GM12878 (cell line): ENCODE data around the gene TOM1L1. TPM values are rescaled to one million over a fixed set of nuclear protein-coding genes. Genes with fewer than 3 reads are reported as not detected.

Experiments
- ATAC-seq: fragments of 200-7000 bp; cut with Tn5 transposase; 3 replicates; pipeline ENCODE4 v1.9.1; 2020; ENCODE audit warnings: mild to moderate bottlenecking, moderate library complexity
- BruUV-seq: library from RNA; stranded (reverse); fragments of 400-500 nt; replicated peaks from 2 replicates; lab custom pipeline; 2021; lab: Mats Ljungman, UMichigan
- CTCF ChIA-PET: fragments of 300-600 bp; sonication (Branson Sonifier 250); formaldehyde crosslinking; extraction: SDS; loops from one replicate; lab custom pipeline; 2021; ENCODE audit warnings: inconsistent platforms; lab: Yijun Ruan, JAX
- POLR2A ChIA-PET: fragments of 350-600 bp; formaldehyde crosslinking; extraction: SDS; loops from one replicate; lab custom pipeline; 2021; ENCODE audit warnings: inconsistent platforms; lab: Charles Lee
- RAD21 ChIA-PET: fragments of 300-600 bp; sonication (Branson Sonifier 250); formaldehyde crosslinking; loops from one replicate; lab custom pipeline; 2023; ENCODE audit warnings: antibody characterized with exemption; ENCODE audit not compliant: unreplicated experiment; lab: Charles Lee
- SMC1A ChIA-PET: fragments of 300-600 bp; sonication (Branson Sonifier 250); formaldehyde crosslinking; loops from one replicate; lab custom pipeline; 2023; ENCODE audit not compliant: unreplicated experiment, uncharacterized antibody; lab: Charles Lee
- DNase-seq: peaks from one replicate; pipeline ENCODE4 v3.0.0-alpha.2; 2011; ENCODE audit warnings: low read depth, low spot score
- FAIRE-seq: peaks from 3 replicates; lab custom pipeline; 2011; peaks lifted over from hg19 to GRCh38; lab: Jason Lieb, UNC
- H2AFZ ChIP-seq: 2 replicates; pipeline ENCODE4 v1.6.0; 2011; ENCODE audit warnings: low read depth, low read length, control low read depth; ENCODE audit not compliant: control insufficient read depth
- H3K27ac ChIP-seq: 2 replicates; pipeline ENCODE4 v1.5.1; 2011; ENCODE audit warnings: control low read depth; ENCODE audit not compliant: control insufficient read depth, insufficient read depth
- H3K27me3 ChIP-seq, 2 experiments: replicated peaks in 1 of 2; 2 replicates each; pipeline versions ENCODE4 v1.6.0 to v1.6.1; 2011; ENCODE audit warnings: low read length in 1 of 2; ENCODE audit not compliant: control insufficient read depth in 2 of 2, insufficient read depth in 2 of 2
- H3K36me3 ChIP-seq, 2 experiments: 2 replicates each; pipeline ENCODE4 v1.5.1; 2011; ENCODE audit warnings: low read length in 1 of 2; ENCODE audit not compliant: control insufficient read depth in 2 of 2, insufficient read depth in 2 of 2
- H3K4me1 ChIP-seq: 2 replicates; pipeline ENCODE4 v1.6.1; 2011; ENCODE audit warnings: mild to moderate bottlenecking, low read length, moderate library complexity, mixed read lengths; ENCODE audit not compliant: control insufficient read depth, insufficient read depth
- H3K4me2 ChIP-seq: 2 replicates; pipeline ENCODE4 v1.6.0; 2011; ENCODE audit warnings: control low read depth; ENCODE audit not compliant: control insufficient read depth, insufficient read depth
- H3K4me3 ChIP-seq: fragments of 200-600 bp; sonication (generic); 2 replicates; pipeline ENCODE4 v1.5.1; 2016
- H3K79me2 ChIP-seq: 2 replicates; pipeline ENCODE4 v1.6.0; 2011; ENCODE audit warnings: low read length; ENCODE audit not compliant: control insufficient read depth, insufficient read depth
- H3K9ac ChIP-seq: 2 replicates; pipeline ENCODE4 v1.8.0; 2011; ENCODE audit warnings: low read length, control low read depth, mixed read lengths; ENCODE audit not compliant: control insufficient read depth, insufficient read depth
- H3K9me3 ChIP-seq: replicated peaks from 3 replicates; pipeline ENCODE4 v1.5.1; 2011; ENCODE audit warnings: mild to moderate bottlenecking, low read length; ENCODE audit not compliant: control insufficient read depth, insufficient read depth
- H4K20me1 ChIP-seq: 2 replicates; pipeline ENCODE4 v1.6.0; 2011; ENCODE audit not compliant: control insufficient read depth, insufficient read depth
- CREB1 ChIP-seq: IDR thresholded peaks from 2 replicates; pipeline ENCODE4 v1.6.1; 2012; ENCODE audit warnings: low read depth, mild to moderate bottlenecking, inconsistent platforms
- ELK1 ChIP-seq: IDR thresholded peaks from 2 replicates; pipeline ENCODE4 v1.6.1; 2012; ENCODE audit warnings: low read depth, low read length, improper control_type of control experiment
- HCFC1 ChIP-seq: fragments of 150-350 bp; IDR thresholded peaks from 2 replicates; pipeline ENCODE4 v1.6.1; 2014; ENCODE audit warnings: low read length
- IKZF2 ChIP-seq, 2 experiments: fragments of 450-650 bp; IDR thresholded peaks; 2 replicates each; pipeline ENCODE4 v1.6.1; 2017; ENCODE audit warnings: mild to moderate bottlenecking in 2 of 2, moderate library complexity in 2 of 2
- NKRF ChIP-seq: fragments of 450-650 bp; conservative IDR thresholded peaks from 2 replicates; pipeline ENCODE4 v1.6.1; 2017; ENCODE audit warnings: mild to moderate bottlenecking, moderate library complexity
- RBBP5 ChIP-seq: fragments of 200-600 bp; sonication (generic); conservative IDR thresholded peaks from 2 replicates; pipeline ENCODE4 v1.6.1; 2016
- RELA ChIP-seq: fragments of 450-650 bp; IDR thresholded peaks from 2 replicates; pipeline ENCODE4 v1.8.0; 2014; ENCODE audit warnings: borderline replicate concordance; ENCODE audit not compliant: partially characterized antibody
- RELB ChIP-seq: fragments of 450-650 bp; IDR thresholded peaks from 2 replicates; pipeline ENCODE4 v1.6.1; 2017; ENCODE audit warnings: low read depth, mild to moderate bottlenecking, moderate library complexity
- REST ChIP-seq: IDR thresholded peaks from 2 replicates; pipeline ENCODE4 v1.6.1; 2012; ENCODE audit warnings: mild to moderate bottlenecking, low read depth, low read length
- RUNX3 ChIP-seq: IDR thresholded peaks from 2 replicates; pipeline ENCODE4 v1.6.1; 2012; ENCODE audit warnings: low read length, inconsistent platforms
- SRF ChIP-seq, 2 experiments: IDR thresholded peaks; 2 replicates each; pipeline ENCODE4 v1.6.1; 2011; ENCODE audit warnings: low read depth in 2 of 2, low read length in 2 of 2, mild to moderate bottlenecking in 1 of 2, moderate library complexity in 1 of 2
- ZSCAN29 ChIP-seq: fragments of 450-650 bp; IDR thresholded peaks from 2 replicates; pipeline ENCODE4 v1.6.1; 2017; ENCODE audit warnings: mild to moderate bottlenecking, moderate library complexity
- WGBS: methylation state at CpG from one replicate; pipeline ENCODE4 v1.1.6; 2016; ENCODE audit warnings: low lambda C conversion rate; ENCODE audit not compliant: insufficient replicate concordance, insufficient coverage; ENCODE audit errors: missing lambda C conversion rate; 5-methylcytosine and 5-hydroxymethylcytosine counted together
- in situ Hi-C: fragments of 300-500 bp; cut with MboI; formaldehyde crosslinking; loops from 9 replicates; pipeline ENCODE4 v1.14.3; 2018; ENCODE audit warnings: mixed read lengths
- intact Hi-C: fragments of 100-400 bp; cut with micrococcal nuclease; formaldehyde crosslinking; loops from one replicate; pipeline ENCODE4 v1.14.2; 2022; ENCODE audit not compliant: unreplicated experiment
- polyA plus RNA-seq, 11 experiments: library from polyadenylated mRNA; depleted of rRNA in 4 of 11; unstranded in 6 of 11; stranded (reverse) in 5 of 11; fragments of >200 nt; fragmentation: Nextera tagmentation in 4 of 11; fragmentation: Illumina TruSeq in 1 of 11; extraction: Ambion mirVana in 4 of 11; extraction: Trizol in 1 of 11; gene quantifications; 1 replicate in 1 of 11; 2 replicates in 10 of 11; pipeline versions ENCODE4 v1.2.1 to v1.2.3, GENCODE V29; 2011 to 2016; ENCODE audit warnings: inconsistent platforms in 2 of 11, missing spikeins in 2 of 11, low read depth in 1 of 11
- total RNA-seq, 4 experiments: library from RNA; depleted of rRNA in 3 of 4; stranded (reverse); fragments of >200 nt in 3 of 4; fragmentation: Illumina TruSeq in 1 of 4; extraction: Trizol in 1 of 4; gene quantifications; 2 replicates each; pipeline versions ENCODE4 v1.2.1 to v1.2.3, GENCODE V29; 2013 to 2021

Gene TOM1L1
- total and polyA plus RNA-seq, 10 of the 15 experiments (the other 5 are each of a cell fraction or from before 2014, with no cell fraction given): 1.9 to 8.8 (median 2.5) TPM

GRCh38 chr17:54968988-54969332 is 68.3 kb downstream of the TOM1L1 start:
- peak overlapping the region; percentile 89 for H3K4me3 ChIP-seq
- no peak for FAIRE-seq
- TSS peak; percentile 76 for BruUV-seq
- no peaks in the 10 kb centered on the region for H4K20me1 ChIP-seq
- no peaks in the 10 kb centered on the region for H3K36me3 ChIP-seq
- H3K4me2 ChIP-seq: peak overlapping the region; percentile 46
- CTCF ChIA-PET: interaction anchor here (1.5 to 3.1 kb wide), 2 partner anchors 23 to 37 kb away, joined by 3 to 26 read pairs; no protein-coding TSS in a partner anchor
- H3K27ac ChIP-seq: peak overlapping the region; percentile 85
- SMC1A ChIA-PET: interaction anchor here (0.8 to 2.2 kb wide), 5 partner anchors 8 to 271 kb away, joined by 3 to 8 read pairs (median 4); no protein-coding TSS in a partner anchor
- POLR2A ChIA-PET: interaction anchor here (1.1 kb wide), 1 partner anchor 9 kb away, joined by 3 read pairs; no protein-coding TSS in a partner anchor
- no peaks in the 10 kb centered on the region for H3K27me3 ChIP-seq
- under 1% methylated on average over 13 of the region's 13 CpGs for WGBS
- H2AFZ ChIP-seq: peak overlapping the region; percentile 99
- H3K79me2 ChIP-seq: peaks cover 45% of the 10 kb centered on the region
- TF ChIP-seq RELB: peak; percentile 24; the same call in 1 of the 2 replicates
- TF ChIP-seq NKRF: 0 out of 2 replicates have a peak, but pooled peaks have one; percentile 5
- peak; percentile 95 for TF ChIP-seq RBBP5
- TF ChIP-seq HCFC1: no peak
- peak; percentile 1; the same call in 1 of the 2 replicates for TF ChIP-seq CREB1
- TF ChIP-seq RELA: peak; percentile 3
- no peak for TF ChIP-seq ZSCAN29
- TF ChIP-seq SRF (IDR thresholded peaks at IDR 0.05; ENCODE audit: low read depth in 2 of 2, low read length in 2 of 2): peak in 1 of 2 experiments; percentile 76; a peak in 1 of 4 replicates
- 0 out of 4 replicates have a peak, but pooled peaks of 1 of the 2 experiments have one; percentile 20 for TF ChIP-seq IKZF2 (IDR thresholded peaks at IDR 0.05)
- 0 out of 2 replicates have a peak, but pooled peaks have one; percentile 17 for TF ChIP-seq ELK1
- TF ChIP-seq REST: no peak
- peak; percentile 61 for TF ChIP-seq RUNX3
- RAD21 ChIA-PET: no interaction called here
- H3K9me3 ChIP-seq: no peaks in the 10 kb centered on the region
- intact Hi-C loops (loop anchor here (2.0 kb wide), 1 partner anchor 66 kb away; no protein-coding TSS in a partner anchor), in situ Hi-C loops (no loop called here)
- ATAC-seq: peak; percentile 53
- DNase-seq: no peak
- peak overlapping the region; percentile 92 for H3K9ac ChIP-seq
- H3K4me1 ChIP-seq: peaks cover 8% of the 10 kb centered on the region; the same call in 1 of the 2 replicates
